ENCODE results near the gene IRX6.

The IRX6 gene

DNA sequence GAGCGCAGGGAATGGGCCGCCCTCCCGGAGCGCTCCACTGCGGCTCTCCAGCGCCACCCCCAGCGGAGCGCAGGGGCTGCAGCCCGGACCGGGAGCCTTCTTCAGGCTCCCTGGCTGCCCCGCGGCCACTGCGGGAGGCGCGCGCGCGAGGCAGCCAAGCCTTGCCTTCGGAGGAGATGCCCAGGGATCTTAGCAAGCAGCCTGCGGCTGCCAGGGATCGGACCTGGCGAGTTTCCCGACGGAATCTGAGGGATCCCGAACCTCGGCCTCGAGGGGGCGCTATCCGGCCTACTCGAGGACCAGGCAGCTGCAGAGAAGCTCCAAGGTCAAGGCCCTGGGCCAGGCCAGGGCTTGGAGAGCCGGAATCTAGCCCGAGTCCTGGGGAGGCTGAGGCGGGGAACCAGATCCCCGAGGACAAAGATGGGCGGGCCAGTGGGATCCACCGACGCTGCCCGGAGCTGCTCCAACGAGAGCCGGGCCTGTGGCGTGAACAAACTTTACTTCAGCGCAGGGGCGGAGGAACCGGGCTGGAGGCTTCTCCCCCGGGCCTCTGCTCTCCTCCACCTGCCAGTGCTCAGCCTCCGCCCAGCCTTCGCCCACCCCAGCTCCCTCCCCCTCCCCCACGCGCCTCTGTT lies at the start of gene IRX6:
Gene IRX6, plus strand, starts transcription at position 567 of the 635 bp plus-strand sequence. CDS start 889 bp downstream, outside the sequence.
- peak; percentile 76 for DNase-seq (ENCODE audit: extremely low spot score)
- TF ChIP-seq ELF4 (IDR thresholded peaks at IDR 0.05) (no peak), HDGF (IDR thresholded peaks at IDR 0.05; ENCODE audit: borderline replicate concordance) (no peak), SUZ12 (IDR thresholded peaks at IDR 0.05) (no peak), L3MBTL2 (conservative IDR thresholded peaks at IDR 0.05) (peak; percentile 33)
- TF ChIP-seq, protein P1, sequence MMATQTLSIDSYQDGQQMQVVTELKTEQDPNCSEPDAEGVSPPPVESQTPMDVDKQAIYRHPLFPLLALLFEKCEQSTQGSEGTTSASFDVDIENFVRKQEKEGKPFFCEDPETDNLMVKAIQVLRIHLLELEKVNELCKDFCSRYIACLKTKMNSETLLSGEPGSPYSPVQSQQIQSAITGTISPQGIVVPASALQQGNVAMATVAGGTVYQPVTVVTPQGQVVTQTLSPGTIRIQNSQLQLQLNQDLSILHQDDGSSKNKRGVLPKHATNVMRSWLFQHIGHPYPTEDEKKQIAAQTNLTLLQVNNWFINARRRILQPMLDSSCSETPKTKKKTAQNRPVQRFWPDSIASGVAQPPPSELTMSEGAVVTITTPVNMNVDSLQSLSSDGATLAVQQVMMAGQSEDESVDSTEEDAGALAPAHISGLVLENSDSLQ (IDR thresholded peaks at IDR 0.05), result no peak
- ChIA-PET POLR2A (interaction anchor here (0.8 to 0.9 kb wide), 2 partner anchors 10 to 13 kb away, joined by 4 to 5 read pairs; no protein-coding TSS in a partner anchor), CTCF (interaction anchor here (0.6 to 1.7 kb wide), 6 partner anchors 9 to 288 kb away, joined by 3 to 9 read pairs (median 4); no protein-coding TSS in a partner anchor)

DNA sequence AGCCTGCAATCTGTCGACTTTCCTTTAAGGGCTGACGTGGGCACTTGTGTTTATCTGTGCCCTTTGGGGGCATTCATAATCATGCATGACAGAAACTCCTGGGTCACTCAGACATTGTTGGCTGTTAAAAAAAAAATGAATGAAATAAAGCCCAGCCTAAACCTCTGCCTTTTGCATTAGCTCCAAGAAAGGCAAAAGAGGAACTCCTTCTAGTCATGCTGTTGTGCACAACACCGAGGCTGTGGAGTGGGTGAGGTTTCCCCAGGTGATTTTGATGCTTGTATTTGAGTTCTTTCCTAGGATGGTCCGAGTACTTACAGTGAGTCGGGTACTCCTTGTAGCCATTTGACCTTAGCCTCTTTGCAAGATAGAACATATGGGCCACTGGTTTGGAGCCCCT lies 49.6 kb upstream of the IRX6 start:
- POLR2A ChIA-PET, result no interaction called here
- no peak for DNase-seq (ENCODE audit: extremely low spot score)
- no peak for TF ChIP-seq FOXM1 (IDR thresholded peaks at IDR 0.05; ENCODE audit: borderline replicate concordance)
- no peak for TF ChIP-seq BHLHE40 (IDR thresholded peaks at IDR 0.05; ENCODE audit: borderline replicate concordance)
- no peak for TF ChIP-seq NFRKB (IDR thresholded peaks at IDR 0.05)
- TF ChIP-seq ARNT (IDR thresholded peaks at IDR 0.05), result no peak
- TF ChIP-seq FOXK2 (IDR thresholded peaks at IDR 0.05), result no peak
- TF ChIP-seq, protein P1 (IDR thresholded peaks at IDR 0.05), result no peak
- TF ChIP-seq TARDBP (IDR thresholded peaks at IDR 0.05), result no peak
- CTCF ChIA-PET, result no interaction called here

DNA sequence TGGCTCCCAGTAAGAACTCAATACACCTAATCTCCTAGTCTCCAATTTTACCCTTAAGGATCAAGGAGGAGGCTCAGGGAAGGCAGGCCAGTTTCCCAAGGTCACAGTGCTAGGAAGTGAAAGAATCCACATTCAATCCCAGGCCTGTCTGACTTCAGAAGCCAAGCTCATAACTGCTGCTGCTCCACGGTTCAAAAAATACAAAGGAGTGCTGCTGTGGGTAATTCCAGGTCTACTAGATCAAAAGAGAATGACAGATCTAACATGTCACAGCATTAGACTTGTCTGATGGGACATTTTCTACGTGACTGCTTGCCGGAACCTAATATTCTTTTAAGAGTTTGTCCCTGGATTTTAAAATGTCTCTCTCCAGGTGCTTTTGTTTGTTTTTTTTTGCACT lies 48.8 kb upstream of the IRX6 start:
- CTCF ChIA-PET, result no interaction called here
- POLR2A ChIA-PET, result no interaction called here
- DNase-seq (ENCODE audit: extremely low spot score), result no peak
- TF ChIP-seq BHLHE40 (IDR thresholded peaks at IDR 0.05; ENCODE audit: borderline replicate concordance) (no peak), HDGF (IDR thresholded peaks at IDR 0.05; ENCODE audit: borderline replicate concordance) (no peak), ARNT (IDR thresholded peaks at IDR 0.05) (no peak), ELF4 (IDR thresholded peaks at IDR 0.05) (no peak), TARDBP (IDR thresholded peaks at IDR 0.05) (no peak), LEF1 (IDR thresholded peaks at IDR 0.05; ENCODE audit: borderline replicate concordance) (no peak), ZNF384 (IDR thresholded peaks at IDR 0.05) (no peak), CTBP1 (IDR thresholded peaks at IDR 0.05; ENCODE audit: borderline replicate concordance) (no peak), FOXM1 (IDR thresholded peaks at IDR 0.05; ENCODE audit: borderline replicate concordance) (no peak), L3MBTL2 (conservative IDR thresholded peaks at IDR 0.05) (no peak), FOXK2 (IDR thresholded peaks at IDR 0.05) (no peak), SUZ12 (IDR thresholded peaks at IDR 0.05) (no peak), FOXA1 (IDR thresholded peaks at IDR 0.05) (no peak), NFRKB (IDR thresholded peaks at IDR 0.05) (no peak), SP1 (IDR thresholded peaks at IDR 0.05) (no peak)
- TF ChIP-seq, protein P1 (IDR thresholded peaks at IDR 0.05), result no peak

DNA sequence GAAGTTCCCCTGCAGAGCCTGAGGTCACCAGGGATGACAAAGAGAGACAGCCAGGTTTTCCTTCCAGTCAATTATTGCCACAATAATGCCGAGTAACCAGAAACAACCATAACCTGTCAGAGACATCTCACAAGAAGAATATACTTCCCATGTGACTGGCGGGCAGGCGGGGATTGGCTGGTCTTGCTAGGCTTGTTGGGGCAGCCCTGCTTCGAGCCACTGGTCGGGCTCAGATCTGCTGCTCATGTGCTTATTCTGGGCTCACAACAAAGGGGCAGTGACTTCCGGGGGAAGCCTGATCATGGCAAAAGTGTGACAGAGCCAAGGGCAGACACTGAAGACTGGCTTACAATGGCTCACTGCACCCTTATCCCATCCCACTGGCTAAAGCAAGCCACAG lies 48.1 kb upstream of the IRX6 start:
- CTCF ChIA-PET, result no interaction called here
- POLR2A ChIA-PET, result no interaction called here
- no peak for TF ChIP-seq FOXA1 (IDR thresholded peaks at IDR 0.05)
- TF ChIP-seq, protein P1 (IDR thresholded peaks at IDR 0.05), result no peak
- no peak for TF ChIP-seq ARNT (IDR thresholded peaks at IDR 0.05)
- TF ChIP-seq CTBP1 (IDR thresholded peaks at IDR 0.05; ENCODE audit: borderline replicate concordance), result no peak
- no peak for TF ChIP-seq FOXK2 (IDR thresholded peaks at IDR 0.05)
- no peak for TF ChIP-seq LEF1 (IDR thresholded peaks at IDR 0.05; ENCODE audit: borderline replicate concordance)
- TF ChIP-seq TARDBP (IDR thresholded peaks at IDR 0.05), result no peak
- no peak for TF ChIP-seq SP1 (IDR thresholded peaks at IDR 0.05)
- no peak for TF ChIP-seq BHLHE40 (IDR thresholded peaks at IDR 0.05; ENCODE audit: borderline replicate concordance)
- no peak for TF ChIP-seq FOXM1 (IDR thresholded peaks at IDR 0.05; ENCODE audit: borderline replicate concordance)
- no peak for TF ChIP-seq HDGF (IDR thresholded peaks at IDR 0.05; ENCODE audit: borderline replicate concordance)
- no peak for TF ChIP-seq ELF4 (IDR thresholded peaks at IDR 0.05)
- TF ChIP-seq SUZ12 (IDR thresholded peaks at IDR 0.05), result no peak
- no peak for TF ChIP-seq NFRKB (IDR thresholded peaks at IDR 0.05)
- no peak for TF ChIP-seq L3MBTL2 (conservative IDR thresholded peaks at IDR 0.05)
- no peak for TF ChIP-seq ZNF384 (IDR thresholded peaks at IDR 0.05)
- DNase-seq (ENCODE audit: extremely low spot score), result no peak

DNA sequence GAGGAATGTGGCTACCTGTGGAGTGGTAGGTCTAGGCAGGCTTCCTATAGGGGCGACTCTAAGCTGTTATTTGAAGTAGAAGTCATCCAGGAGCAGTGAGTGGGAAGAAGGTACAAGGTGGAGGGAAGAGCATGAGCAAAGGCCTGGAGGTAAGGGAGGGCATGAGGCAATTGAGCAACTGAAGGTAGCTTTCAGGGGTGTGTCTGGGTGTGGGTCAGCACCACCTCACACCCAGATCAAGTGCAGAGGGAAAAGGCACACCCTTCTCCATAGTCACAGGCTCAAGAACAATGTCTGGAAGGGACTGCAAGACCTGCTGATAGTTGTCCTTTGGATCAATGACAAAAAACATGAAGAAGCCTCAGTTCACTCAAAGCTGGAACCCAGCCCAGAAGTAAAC lies 46.5 kb upstream of the IRX6 start:
- ChIA-PET CTCF (interaction anchor here (1.2 kb wide), 1 partner anchor 11 kb away, joined by 3 read pairs; no protein-coding TSS in a partner anchor), POLR2A (no interaction called here)
- no peak for DNase-seq (ENCODE audit: extremely low spot score)
- TF ChIP-seq BHLHE40 (IDR thresholded peaks at IDR 0.05; ENCODE audit: borderline replicate concordance) (no peak), ARNT (IDR thresholded peaks at IDR 0.05) (no peak), CTBP1 (IDR thresholded peaks at IDR 0.05; ENCODE audit: borderline replicate concordance) (no peak), ZNF384 (IDR thresholded peaks at IDR 0.05) (no peak), L3MBTL2 (conservative IDR thresholded peaks at IDR 0.05) (no peak), FOXK2 (IDR thresholded peaks at IDR 0.05) (no peak), LEF1 (IDR thresholded peaks at IDR 0.05; ENCODE audit: borderline replicate concordance) (no peak), ELF4 (IDR thresholded peaks at IDR 0.05) (no peak)
